HG02642 (cell line): ENCODE data around the gene OR2AT4.

ENCODE experiments used
- ATAC-seq: cut with Tn5 transposase; IDR thresholded peaks from one replicate; pipeline ENCODE4 v1.9.1; 2021; ENCODE audit warnings: mild to moderate bottlenecking; ENCODE audit not compliant: unreplicated experiment, poor library complexity

Gene OR2AT4

DNA sequence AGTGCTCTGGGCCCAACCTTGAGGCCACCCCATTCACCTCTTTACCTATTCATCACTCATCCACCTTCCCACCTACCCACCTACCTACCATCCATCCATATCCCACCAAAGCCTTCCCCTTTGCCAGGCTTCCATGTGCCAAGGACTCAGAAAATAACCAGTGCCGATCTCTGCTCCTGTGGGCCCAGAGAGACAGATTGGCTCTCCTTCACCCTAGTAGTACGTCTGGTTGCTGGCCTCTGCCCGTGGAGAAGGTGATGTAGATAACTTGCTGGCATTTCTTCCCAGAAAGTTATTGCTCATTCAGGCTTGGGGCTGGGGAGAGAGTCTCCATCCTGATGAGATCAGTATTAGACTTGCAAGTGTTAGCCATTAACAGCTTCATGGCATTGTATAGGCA lies 62.8 kb downstream of the OR2AT4 start:
- ATAC-seq = no peak

GRCh38 chr11:75032550-75032935 lies 64.1 kb downstream of the OR2AT4 start:
- ATAC-seq = no peak

- peak; percentile 50 for ATAC-seq
Measured at GRCh38 chr11:75031771-75032549, 64.7 kb downstream of the OR2AT4 start.
